HEK293 (cell line): ENCODE data around the gene TMEM143.
A peak's percentile ranks its signal among the peaks of the same experiment; 100 is the strongest.

Source experiments
- CTCF ChIA-PET: fragments of 350-600 bp; formaldehyde crosslinking; extraction: SDS; loops from one replicate; lab custom pipeline; 2021; ENCODE audit warnings: antibody characterized with exemption; lab: Yijun Ruan, JAX
- POLR2A ChIA-PET: fragments of 300-600 bp; formaldehyde crosslinking; extraction: SDS; loops from one replicate; lab custom pipeline; 2020; ENCODE audit warnings: antibody characterized with exemption, inconsistent platforms; lab: Yijun Ruan, JAX
- H3K27ac ChIP-seq: fragments of 200-500 bp; sonication (Bioruptor generic); 2 replicates; pipeline ENCODE4 v1.5.1; 2014; ENCODE audit warnings: low read depth, low read length, control low read depth, inconsistent platforms; ENCODE audit errors: extremely low read depth
- H3K36me3 ChIP-seq, 2 experiments: fragments of 200-500 bp in 1 of 2; sonication (Bioruptor generic) in 1 of 2; 1 replicate in 1 of 2; 2 replicates in 1 of 2; pipeline ENCODE4 v1.5.1; 2014 to 2017; ENCODE audit warnings: inconsistent platforms in 2 of 2, low read length in 2 of 2; ENCODE audit not compliant: control insufficient read depth in 2 of 2, insufficient read depth in 1 of 2
- H3K4me1 ChIP-seq: fragments of 200-500 bp; sonication (Bioruptor generic); 2 replicates; pipeline ENCODE4 v1.5.1; 2014; ENCODE audit warnings: mild to moderate bottlenecking, low read length, inconsistent platforms; ENCODE audit not compliant: control insufficient read depth, insufficient read depth
- H3K4me3 ChIP-seq: 2 replicates; pipeline ENCODE4 v1.5.1; 2011; ENCODE audit warnings: low read depth, mild to moderate bottlenecking, control low read depth, low read length, moderate library complexity
- H3K9me3 ChIP-seq: fragments of 200-500 bp; sonication (Bioruptor generic); 2 replicates; pipeline ENCODE4 v1.5.1; 2014; ENCODE audit warnings: low read depth, low read length, inconsistent platforms; ENCODE audit not compliant: control insufficient read depth, insufficient read depth
- BCL11B ChIP-seq: fragments of 450-650 bp; formaldehyde crosslinking; IDR thresholded peaks from 2 replicates; pipeline ENCODE4 v1.5.1; 2016; ENCODE audit warnings: low read depth, missing biosample characterization, missing genetic modification characterization
- EGR2 ChIP-seq: fragments of 450-650 bp; formaldehyde crosslinking; IDR thresholded peaks from 2 replicates; pipeline ENCODE4 v1.5.1; 2016; ENCODE audit warnings: low read depth, missing biosample characterization, missing genetic modification characterization
- KLF16 ChIP-seq: fragments of 450-650 bp; formaldehyde crosslinking; IDR thresholded peaks from 2 replicates; pipeline ENCODE4 v1.5.1; 2017; ENCODE audit warnings: missing biosample characterization, missing genetic modification characterization
- MZF1 ChIP-seq: fragments of 450-650 bp; formaldehyde crosslinking; IDR thresholded peaks from 2 replicates; pipeline ENCODE4 v1.5.1; 2017; ENCODE audit warnings: missing biosample characterization, missing genetic modification characterization, borderline replicate concordance
- PATZ1 ChIP-seq: fragments of 450-650 bp; formaldehyde crosslinking; IDR thresholded peaks from 2 replicates; pipeline ENCODE4 v1.5.1; 2016; ENCODE audit warnings: missing biosample characterization, missing genetic modification characterization
- PRDM1 ChIP-seq: fragments of 450-650 bp; formaldehyde crosslinking; IDR thresholded peaks from 2 replicates; pipeline ENCODE4; 2016; ENCODE audit warnings: missing biosample characterization, missing genetic modification characterization
- PRDM10 ChIP-seq: fragments of 450-650 bp; formaldehyde crosslinking; IDR thresholded peaks from 2 replicates; pipeline ENCODE4 v1.5.1; 2016; ENCODE audit warnings: missing biosample characterization, missing genetic modification characterization
- RBAK ChIP-seq: fragments of 450-650 bp; formaldehyde crosslinking; IDR thresholded peaks from 2 replicates; pipeline ENCODE4 v1.5.1; 2016; ENCODE audit warnings: missing biosample characterization, missing genetic modification characterization
- SCRT1 ChIP-seq: fragments of 450-650 bp; formaldehyde crosslinking; IDR thresholded peaks from 2 replicates; pipeline ENCODE4 v1.5.1; 2016; ENCODE audit warnings: missing biosample characterization, missing genetic modification characterization, borderline replicate concordance
- SP7 ChIP-seq: fragments of 450-650 bp; formaldehyde crosslinking; IDR thresholded peaks from 2 replicates; pipeline ENCODE4 v1.5.1; 2016; ENCODE audit warnings: missing biosample characterization, missing genetic modification characterization
- WT1 ChIP-seq: fragments of 450-650 bp; formaldehyde crosslinking; IDR thresholded peaks from 2 replicates; pipeline ENCODE4 v1.5.1; 2016; ENCODE audit warnings: missing biosample characterization, missing genetic modification characterization
- ZEB2 ChIP-seq: fragments of 450-650 bp; formaldehyde crosslinking; IDR thresholded peaks from 2 replicates; pipeline ENCODE4 v1.5.1; 2016; ENCODE audit warnings: missing biosample characterization, missing genetic modification characterization
- ZIC2 ChIP-seq: fragments of 450-650 bp; formaldehyde crosslinking; IDR thresholded peaks from 2 replicates; pipeline ENCODE4 v1.5.1; 2016; ENCODE audit warnings: missing biosample characterization, missing genetic modification characterization
- ZNF175 ChIP-seq: fragments of 450-650 bp; formaldehyde crosslinking; IDR thresholded peaks from 2 replicates; pipeline ENCODE4 v1.5.1; 2016; ENCODE audit warnings: missing biosample characterization, missing genetic modification characterization
- ZNF18 ChIP-seq: fragments of 450-650 bp; formaldehyde crosslinking; IDR thresholded peaks from 2 replicates; pipeline ENCODE4 v1.5.1; 2016; ENCODE audit warnings: missing biosample characterization, missing genetic modification characterization
- ZNF184 ChIP-seq: fragments of 450-650 bp; IDR thresholded peaks from 2 replicates; pipeline ENCODE4 v1.5.1; 2018; ENCODE audit warnings: missing biosample characterization, mild to moderate bottlenecking, missing genetic modification characterization
- ZNF211 ChIP-seq: fragments of 450-650 bp; formaldehyde crosslinking; IDR thresholded peaks from 2 replicates; pipeline ENCODE4 v1.5.1; 2016; ENCODE audit warnings: low read depth, missing biosample characterization, missing genetic modification characterization
- ZNF302 ChIP-seq: fragments of 450-650 bp; formaldehyde crosslinking; IDR thresholded peaks from 2 replicates; pipeline ENCODE4 v1.5.1; 2016; ENCODE audit warnings: missing biosample characterization, missing genetic modification characterization, low read depth
- ZNF398 ChIP-seq: fragments of 450-650 bp; formaldehyde crosslinking; IDR thresholded peaks from 2 replicates; pipeline ENCODE4 v1.5.1; 2017; ENCODE audit warnings: missing biosample characterization, missing genetic modification characterization
- ZNF549 ChIP-seq: fragments of 450-650 bp; IDR thresholded peaks from 2 replicates; pipeline ENCODE4 v1.5.1; 2018; ENCODE audit warnings: missing biosample characterization, missing genetic modification characterization, mild to moderate bottlenecking, inconsistent platforms, moderate library complexity
- ZNF585B ChIP-seq: fragments of 450-650 bp; formaldehyde crosslinking; IDR thresholded peaks from 2 replicates; pipeline ENCODE4 v1.5.1; 2016; ENCODE audit warnings: missing biosample characterization, missing genetic modification characterization
- ZNF610 ChIP-seq: fragments of 450-650 bp; formaldehyde crosslinking; IDR thresholded peaks from 2 replicates; pipeline ENCODE4 v1.5.1; 2016; ENCODE audit warnings: missing biosample characterization, missing genetic modification characterization, borderline replicate concordance

TMEM143 gene

GRCh38 chr19:48340995-48341394, 22.7 kb downstream of the TMEM143 start:
- Histone ChIP-seq H3K4me3 (no peak overlapping the region), H3K36me3 (no peaks in the 10 kb centered on the region; a peak in 1 of 3 replicates), H3K27ac (no peak overlapping the region), H3K9me3 (no peaks in the 10 kb centered on the region), H3K4me1 (no peaks in the 10 kb centered on the region)
- TF ChIP-seq WT1 (tag by site-specific recombination) (no peak), ZIC2 (tag by site-specific recombination) (peak; percentile 87), ZNF18 (peak; percentile 89), ZNF184 (tag by site-specific recombination) (no peak)
- POLR2A ChIA-PET = interaction anchor here (0.9 to 1.3 kb wide), 2 partner anchors 8 to 20 kb away, joined by 3 read pairs; a partner anchor contains a TSS
- CTCF ChIA-PET = interaction anchor here (0.8 to 2.5 kb wide), 5 partner anchors 8 to 50 kb away, joined by 3 to 18 read pairs (median 4); partner anchors contain the start of gene KDELR1

- Histone ChIP-seq H3K9me3 (no peaks in the 10 kb centered on the region), H3K27ac (no peak overlapping the region), H3K4me3 (no peak overlapping the region), H3K36me3 (no peaks in the 10 kb centered on the region; a peak in 1 of 3 replicates), H3K4me1 (no peaks in the 10 kb centered on the region)
- CTCF ChIA-PET = interaction anchor here (0.6 to 1.1 kb wide), 3 partner anchors 12 to 401 kb away, joined by 3 read pairs; no protein-coding TSS in a partner anchor
- POLR2A ChIA-PET = interaction anchor here (0.6 kb wide), 1 partner anchor 71 kb away, joined by 3 read pairs; no protein-coding TSS in a partner anchor
- TF ChIP-seq BCL11B (tag by site-specific recombination) = no peak
- TF ChIP-seq RBAK (tag by site-specific recombination) = no peak
- no peak for TF ChIP-seq MZF1 (tag by site-specific recombination)
- TF ChIP-seq ZNF211 (tag by site-specific recombination) = no peak
- TF ChIP-seq ZNF610 (tag by site-specific recombination) = no peak
- no peak for TF ChIP-seq KLF16 (tag by site-specific recombination)
- no peak for TF ChIP-seq SP7 (tag by site-specific recombination)
- TF ChIP-seq ZNF302 (tag by site-specific recombination) = no peak
- TF ChIP-seq PATZ1 (tag by site-specific recombination) = no peak
- no peak for TF ChIP-seq ZEB2
- TF ChIP-seq ZNF398 (tag by site-specific recombination) = no peak
- TF ChIP-seq PRDM1 (tag by site-specific recombination) = no peak
- TF ChIP-seq ZNF175 (tag by site-specific recombination) = no peak
- no peak for TF ChIP-seq EGR2 (tag by site-specific recombination)
- no peak for TF ChIP-seq ZNF585B (tag by site-specific recombination)
- TF ChIP-seq SCRT1 (tag by site-specific recombination) = no peak
- TF ChIP-seq PRDM10 = no peak
- no peak for TF ChIP-seq ZNF549
Observed at GRCh38 chr19:48338802-48339503, 24.8 kb downstream of the TMEM143 start.
